K562 (cell line): ENCODE data around the gene GDF2. TPM values are rescaled to one million over a fixed set of nuclear protein-coding genes. Genes with fewer than 3 reads are reported as not detected.

Experiments
- ATAC-seq: fragments of 200-7000 bp; cut with Tn5 transposase; 3 replicates; pipeline ENCODE4 v1.9.1; 2020; ENCODE audit warnings: moderate library complexity
- BruUV-seq: library from RNA; stranded (reverse); fragments of 400-500 nt; replicated peaks from 2 replicates; lab custom pipeline; 2021; lab: Mats Ljungman, UMichigan
- CTCF ChIA-PET: fragments of 300-600 bp; formaldehyde crosslinking; extraction: SDS; loops from one replicate; lab custom pipeline; 2021; ENCODE audit warnings: low intra/inter-chr PET ratio; lab: Yijun Ruan, JAX
- POLR2A ChIA-PET: fragments of 300-600, 350-650 bp; sonication (Branson Sonifier 250); formaldehyde crosslinking; extraction: SDS; loops from one replicate; lab custom pipeline; 2021; ENCODE audit warnings: antibody characterized with exemption, inconsistent platforms; lab: Yijun Ruan, JAX
- DNase-seq, 4 experiments: peaks; one replicate each; pipeline versions ENCODE4 v3.0.0 to v3.0.0-alpha.2; 2011 to 2018; ENCODE audit warnings: low spot score in 3 of 4, mixed read lengths in 3 of 4; ENCODE audit errors: extremely low read depth in 1 of 4
- FAIRE-seq: peaks from 2 replicates; lab custom pipeline; 2011; peaks lifted over from hg19 to GRCh38; lab: Jason Lieb, UNC
- H2AFZ ChIP-seq: 2 replicates; pipeline ENCODE4 v1.6.0; 2011; ENCODE audit warnings: low read depth, low read length, control low read depth, inconsistent platforms
- H3K27ac ChIP-seq: fragments of 200-600 bp; 3 replicates; pipeline ENCODE4 v1.8.0; 2011; ENCODE audit warnings: low read depth, mild to moderate bottlenecking, control low read depth, inconsistent platforms, low read length, moderate library complexity, mixed read lengths; ENCODE audit errors: extremely low read depth
- H3K27me3 ChIP-seq, 2 experiments: fragments of 300-600 bp in 1 of 2; 2 replicates in 1 of 2; 3 replicates in 1 of 2; pipeline versions ENCODE4 v1.6.0 to v1.8.0; 2011; ENCODE audit warnings: inconsistent platforms in 2 of 2, low read length in 2 of 2, mild to moderate bottlenecking in 1 of 2, mixed read lengths in 1 of 2, moderate library complexity in 1 of 2; ENCODE audit not compliant: control insufficient read depth in 2 of 2, insufficient read depth in 2 of 2
- H3K36me3 ChIP-seq: fragments of 300-600 bp; 3 replicates; pipeline ENCODE4 v1.8.0; 2011; ENCODE audit warnings: mild to moderate bottlenecking, low read length, inconsistent platforms; ENCODE audit not compliant: control insufficient read depth, insufficient read depth
- H3K4me1 ChIP-seq, 2 experiments: fragments of 200-600 bp in 1 of 2; replicated peaks in 1 of 2; 2 replicates in 1 of 2; 3 replicates in 1 of 2; pipeline versions ENCODE4 v1.5.1 to v1.8.0; 2011; ENCODE audit warnings: inconsistent platforms in 2 of 2, low read length in 2 of 2, mild to moderate bottlenecking in 1 of 2, mixed read lengths in 1 of 2, moderate library complexity in 1 of 2; ENCODE audit not compliant: control insufficient read depth in 2 of 2, insufficient read depth in 2 of 2
- H3K4me2 ChIP-seq: 2 replicates; pipeline ENCODE4 v1.6.1; 2011; ENCODE audit warnings: low read length, control low read depth, inconsistent platforms, mixed read lengths; ENCODE audit not compliant: insufficient read depth
- H3K4me3 ChIP-seq: fragments of 200-600 bp; sonication (generic), shearing (Covaris generic); 2 replicates; pipeline ENCODE4 v1.5.1; 2016; ENCODE audit warnings: control low read depth, inconsistent platforms
- H3K79me2 ChIP-seq: fragments of 200-600 bp; 3 replicates; pipeline ENCODE4 v1.8.0; 2011; ENCODE audit warnings: low read length, inconsistent platforms; ENCODE audit not compliant: control insufficient read depth, insufficient read depth
- H3K9ac ChIP-seq, 2 experiments: 2 replicates each; pipeline versions ENCODE4 v1.6.0 to v1.6.1; 2011; ENCODE audit warnings: low read depth in 2 of 2, low read length in 2 of 2, control low read depth in 1 of 2, inconsistent platforms in 1 of 2, mild to moderate bottlenecking in 1 of 2, mixed read lengths in 1 of 2; ENCODE audit not compliant: insufficient read depth in 1 of 2
- H3K9me1 ChIP-seq: one replicate; pipeline ENCODE4 v1.6.0; 2011; ENCODE audit warnings: inconsistent platforms, mild to moderate bottlenecking, low read length, moderate library complexity; ENCODE audit not compliant: control insufficient read depth, insufficient read depth
- H3K9me3 ChIP-seq: replicated peaks from 2 replicates; pipeline ENCODE4 v1.5.1; 2011; ENCODE audit warnings: low read depth, low read length, inconsistent platforms; ENCODE audit not compliant: control insufficient read depth, insufficient read depth
- H4K20me1 ChIP-seq: replicated peaks from 2 replicates; pipeline ENCODE4 v1.6.1; 2011; ENCODE audit warnings: low read length, inconsistent platforms, mixed read lengths; ENCODE audit not compliant: control insufficient read depth, insufficient read depth
- DNMT1 ChIP-seq: fragments of 450-650 bp; IDR thresholded peaks from 2 replicates; pipeline ENCODE4 v1.6.1; 2016; ENCODE audit warnings: antibody characterized with exemption, mild to moderate bottlenecking
- FOS ChIP-seq: IDR thresholded peaks from 3 replicates; pipeline ENCODE4 v1.6.1; 2011; ENCODE audit not compliant: insufficient read length; ENCODE audit errors: extremely low read depth
- RAD21 ChIP-seq, 2 experiments: fragments of 250-450 bp in 1 of 2; fragments of 450-650 bp in 1 of 2; sonication (Bioruptor Pico) in 1 of 2; formaldehyde crosslinking in 1 of 2; IDR thresholded peaks in 1 of 2; conservative IDR thresholded peaks in 1 of 2; 2 replicates each; pipeline versions ENCODE4 v1.4.0 to v1.8.0; 2020 to 2022; ENCODE audit warnings: mild to moderate bottlenecking in 2 of 2, moderate library complexity in 1 of 2
- RERE ChIP-seq: sonication (generic); formaldehyde crosslinking; IDR thresholded peaks from 2 replicates; pipeline ENCODE4 v1.8.0; 2023; ENCODE audit warnings: missing genetic modification reagents, mild to moderate bottlenecking, borderline replicate concordance
- SPI1 ChIP-seq: IDR thresholded peaks from 2 replicates; pipeline ENCODE4 v1.6.1; 2011; ENCODE audit warnings: low read depth, low read length, control low read depth, borderline replicate concordance
- USF1 ChIP-seq: sonication (generic); formaldehyde crosslinking; IDR thresholded peaks from 2 replicates; pipeline ENCODE4 v1.9.0; 2022; ENCODE audit warnings: mild to moderate bottlenecking, missing genetic modification reagents
- ZKSCAN3 ChIP-seq: fragments of 250-450 bp; sonication (Bioruptor Pico); IDR thresholded peaks from 2 replicates; pipeline ENCODE4 v1.4.0; 2020
- ZNF512 ChIP-seq: IDR thresholded peaks from 2 replicates; pipeline ENCODE4 v1.6.1; 2016; ENCODE audit warnings: missing genetic modification characterization, missing compliant biosample characterization
- ZNF696 ChIP-seq: fragments of 250-450 bp; sonication (Bioruptor Pico); conservative IDR thresholded peaks from 2 replicates; pipeline ENCODE4 v1.4.0; 2020; ENCODE audit warnings: mild to moderate bottlenecking, moderate library complexity
- WGBS: fragments of 100-300 bp; shearing (Covaris generic); methylation state at CpG from one replicate; pipeline ENCODE4 v1.1.6; 2016; ENCODE audit warnings: low coverage, mixed read lengths; ENCODE audit not compliant: insufficient coverage; ENCODE audit errors: missing lambda C conversion rate; 5-methylcytosine and 5-hydroxymethylcytosine counted together
- in situ Hi-C: fragments of 300-500 bp; cut with MboI; formaldehyde crosslinking; loops from 4 replicates; pipeline ENCODE4 v1.15.0; 2018; ENCODE audit warnings: inconsistent platforms, mixed read lengths
- intact Hi-C: fragments of 100-400 bp; cut with micrococcal nuclease; formaldehyde crosslinking; loops from 2 replicates; pipeline ENCODE4 v1.14.2; 2022
- polyA plus RNA-seq, 8 experiments: library from polyadenylated mRNA; depleted of rRNA in 4 of 8; stranded (reverse) in 5 of 8; unstranded in 3 of 8; fragments of >200 nt; fragmentation: Nextera tagmentation in 2 of 8; fragmentation: Illumina TruSeq in 1 of 8; extraction: Ambion mirVana in 2 of 8; extraction: Trizol in 1 of 8; gene quantifications; 2 replicates each; pipeline versions ENCODE4 v1.2.1 to v1.2.3, GENCODE V29; 2011 to 2014; ENCODE audit warnings: inconsistent platforms in 1 of 8, missing spikeins in 1 of 8
- total RNA-seq, 7 experiments: library from RNA; depleted of rRNA in 6 of 7; stranded (reverse); fragments of >200 nt in 6 of 7; fragmentation: Illumina TruSeq in 2 of 7; extraction: Trizol in 2 of 7; gene quantifications; 2 replicates each; pipeline versions ENCODE4 v1.2.1 to v1.2.3, GENCODE V29; 2011 to 2021; ENCODE audit warnings: low replicate concordance in 1 of 7

Gene GDF2
- total and polyA plus RNA-seq, 9 of the 15 experiments (the other 6 are each of a cell fraction or from before 2014, with no cell fraction given) = 0.08 to 0.58 (median 0.27) TPM; not detected in 2

DNA sequence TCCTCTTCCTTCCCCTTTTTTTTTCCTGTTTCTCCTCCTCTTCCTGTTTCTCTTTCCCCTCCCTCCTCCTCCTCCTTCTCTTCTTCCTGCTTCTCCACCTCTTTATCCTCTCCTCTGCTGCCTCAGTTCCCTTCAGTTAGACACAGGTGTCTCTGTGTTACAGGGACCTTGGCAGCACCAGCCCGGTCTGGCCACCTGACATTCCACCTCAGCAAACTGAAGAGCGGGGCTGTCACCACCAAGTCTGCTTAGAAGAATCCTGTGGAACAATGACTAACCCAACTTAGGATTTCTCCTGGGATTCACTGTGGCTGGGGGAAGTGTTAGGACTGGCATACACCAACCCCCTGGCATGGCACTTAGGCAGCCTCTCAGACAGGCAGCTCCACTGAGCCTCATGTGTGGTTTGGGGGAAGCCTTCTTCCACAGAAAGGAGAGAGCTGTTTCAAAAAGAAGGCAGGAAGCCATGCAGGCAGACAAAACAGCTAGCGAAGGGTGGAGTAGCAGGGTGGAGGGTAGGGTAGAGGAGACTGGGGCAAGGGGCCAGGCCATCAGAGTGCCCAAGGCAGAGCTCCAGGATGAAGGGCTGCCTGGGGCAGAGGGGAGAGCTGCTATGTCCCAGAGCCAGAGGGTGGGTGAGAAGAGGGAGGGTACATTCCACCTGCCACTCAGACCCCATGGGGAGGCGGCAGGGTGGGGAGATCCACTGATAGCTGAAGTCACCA, 35.5 kb upstream of the GDF2 start:
- Histone ChIP-seq H3K4me1 (no peaks in the 10 kb centered on the region; a peak in 1 of 5 replicates), H3K27me3 (peaks cover 12 to 69% of the 10 kb centered on the region in 2 experiments; a peak in 4 of 5 replicates), H3K4me3 (no peak overlapping the region), H3K9ac (no peak overlapping the region), H4K20me1 (0 out of 2 replicates have a peak, but pooled peaks cover 17% of the 10 kb centered on the region), H3K9me3 (no peaks in the 10 kb centered on the region)
- no peak for FAIRE-seq
- ChIA-PET POLR2A (interaction anchor here (0.7 to 1.5 kb wide), 6 partner anchors 8 to 36 kb away, joined by 3 to 4 read pairs (median 3); no protein-coding TSS in a partner anchor), CTCF (no interaction called here)
- in situ Hi-C loops = no loop called here
- ATAC-seq = no peak
- 3% methylated on average over 4 of the region's 4 CpGs for WGBS
- intact Hi-C loops = loop anchor here (2.0 kb wide), 1 partner anchor 20 kb away; no protein-coding TSS in a partner anchor
- BruUV-seq = no TSS peak
- TF ChIP-seq RAD21 (CRISPR knock-in tag; conservative IDR thresholded peaks at IDR 0.05 in 1 of 2, IDR thresholded peaks at IDR 0.05 in 1 of 2) (no peak), ZNF512 (tag) (peak; percentile 62; the same call in 1 of the 2 replicates), SPI1 (no peak), DNMT1 (no peak), FOS (no peak), ZKSCAN3 (CRISPR knock-in tag) (no peak), RERE (CRISPR knock-in tag) (no peak), USF1 (CRISPR knock-in tag) (no peak), ZNF696 (CRISPR knock-in tag) (no peak)
- TF ChIP-seq, all 486 proteins: peak for 1
- Histone ChIP-seq H3K4me2 (no peak overlapping the region), H3K27ac (no peak overlapping the region), H3K9me1 (no peaks in the 10 kb centered on the region), H3K36me3 (no peaks in the 10 kb centered on the region), H2AFZ (no peak overlapping the region), H3K79me2 (no peaks in the 10 kb centered on the region)
- DNase-seq = no peak
